RWPE1 (cell line): ENCODE measurements around the gene UBXN2A.

Source experiments
- CTCF ChIA-PET: fragments of 350-600 bp; sonication (Branson Sonifier 250); formaldehyde crosslinking; extraction: SDS; loops from one replicate; lab custom pipeline; 2021; lab: Yijun Ruan, JAX
- POLR2A ChIA-PET: fragments of 400-600 bp; formaldehyde crosslinking; extraction: SDS; loops from one replicate; lab custom pipeline; 2020; ENCODE audit warnings: antibody characterized with exemption; ENCODE audit not compliant: low non-redundant PET; lab: Yijun Ruan, JAX
- DNase-seq: peaks from one replicate; pipeline ENCODE4 v3.0.0; 2012; ENCODE audit warnings: low spot score
- H3K27ac ChIP-seq: fragments of 450-650 bp; 2 replicates; pipeline ENCODE4 v1.5.1; 2017
- TF ChIP-seq, protein P1 (sequence below): fragments of 450-650 bp; conservative IDR thresholded peaks from 2 replicates; pipeline ENCODE4 v1.5.1; 2017; ENCODE audit warnings: low read depth, mild to moderate bottlenecking

Gene UBXN2A

DNA sequence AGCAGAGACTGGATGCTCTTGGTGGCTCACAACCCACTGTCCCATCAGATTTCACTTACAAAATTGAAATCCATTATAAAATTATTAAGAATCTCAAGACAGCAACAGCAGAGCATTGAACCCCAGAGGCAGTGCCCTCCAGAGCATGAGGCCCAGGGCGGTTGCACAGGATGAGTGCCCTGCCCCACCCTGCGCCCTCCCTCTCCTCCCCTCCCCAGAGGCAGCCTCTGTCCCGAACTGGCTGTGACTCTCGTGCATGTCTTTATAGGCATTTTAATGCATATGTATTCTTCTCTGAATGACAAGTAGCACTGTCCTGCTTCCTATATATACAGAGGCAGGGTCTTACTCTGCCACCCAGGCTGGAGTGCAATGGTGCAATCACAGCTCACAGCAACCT, 80.0 kb downstream of the UBXN2A start:
- ChIA-PET POLR2A (no interaction called here), CTCF (no interaction called here)
- no peak overlapping the region for H3K27ac ChIP-seq
- DNase-seq = no peak
- TF ChIP-seq, protein P1, sequence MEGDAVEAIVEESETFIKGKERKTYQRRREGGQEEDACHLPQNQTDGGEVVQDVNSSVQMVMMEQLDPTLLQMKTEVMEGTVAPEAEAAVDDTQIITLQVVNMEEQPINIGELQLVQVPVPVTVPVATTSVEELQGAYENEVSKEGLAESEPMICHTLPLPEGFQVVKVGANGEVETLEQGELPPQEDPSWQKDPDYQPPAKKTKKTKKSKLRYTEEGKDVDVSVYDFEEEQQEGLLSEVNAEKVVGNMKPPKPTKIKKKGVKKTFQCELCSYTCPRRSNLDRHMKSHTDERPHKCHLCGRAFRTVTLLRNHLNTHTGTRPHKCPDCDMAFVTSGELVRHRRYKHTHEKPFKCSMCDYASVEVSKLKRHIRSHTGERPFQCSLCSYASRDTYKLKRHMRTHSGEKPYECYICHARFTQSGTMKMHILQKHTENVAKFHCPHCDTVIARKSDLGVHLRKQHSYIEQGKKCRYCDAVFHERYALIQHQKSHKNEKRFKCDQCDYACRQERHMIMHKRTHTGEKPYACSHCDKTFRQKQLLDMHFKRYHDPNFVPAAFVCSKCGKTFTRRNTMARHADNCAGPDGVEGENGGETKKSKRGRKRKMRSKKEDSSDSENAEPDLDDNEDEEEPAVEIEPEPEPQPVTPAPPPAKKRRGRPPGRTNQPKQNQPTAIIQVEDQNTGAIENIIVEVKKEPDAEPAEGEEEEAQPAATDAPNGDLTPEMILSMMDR = no peak

- POLR2A ChIA-PET = no interaction called here
- peak; percentile 64 for DNase-seq
- TF ChIP-seq, protein P1 = no peak
- H3K27ac ChIP-seq = no peak overlapping the region
- CTCF ChIA-PET = no interaction called here
Measured at GRCh38 chr2:24021122-24021998, 81.1 kb downstream of the UBXN2A start.

GRCh38 chr2:24022324-24022974, 82.2 kb downstream of the UBXN2A start:
- POLR2A ChIA-PET = no interaction called here
- CTCF ChIA-PET = no interaction called here
- TF ChIP-seq, protein P1 = no peak
- DNase-seq = no peak
- H3K27ac ChIP-seq = no peak overlapping the region

GRCh38 chr2:24022975-24023575, 82.8 kb downstream of the UBXN2A start:
- TF ChIP-seq, protein P1 = no peak
- no peak overlapping the region for H3K27ac ChIP-seq
- no peak for DNase-seq
- POLR2A ChIA-PET = no interaction called here
- CTCF ChIA-PET = no interaction called here

DNA sequence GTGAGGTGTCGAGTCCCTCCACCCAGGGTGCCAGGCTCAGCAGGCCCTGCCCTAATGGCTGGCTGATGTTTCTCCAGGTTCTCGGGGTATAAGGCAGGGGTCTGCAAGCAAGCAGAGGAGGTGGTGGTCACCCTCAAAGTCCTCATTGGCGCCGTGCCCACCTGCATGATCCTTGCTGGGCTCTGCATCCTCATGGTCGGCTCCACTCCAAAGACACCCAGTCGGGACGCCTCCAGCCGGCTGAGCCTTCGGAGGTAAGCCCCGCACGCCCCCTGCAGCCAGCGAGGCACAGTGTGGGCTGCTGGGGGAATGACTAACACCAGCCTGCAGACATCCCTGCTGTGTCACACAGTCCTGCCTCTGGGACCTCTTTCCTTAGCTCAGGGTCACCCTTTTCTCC, 83.8 kb downstream of the UBXN2A start:
- ChIA-PET POLR2A (no interaction called here), CTCF (no interaction called here)
- no peak for DNase-seq
- TF ChIP-seq, protein P1 = no peak
- H3K27ac ChIP-seq = no peak overlapping the region

DNA sequence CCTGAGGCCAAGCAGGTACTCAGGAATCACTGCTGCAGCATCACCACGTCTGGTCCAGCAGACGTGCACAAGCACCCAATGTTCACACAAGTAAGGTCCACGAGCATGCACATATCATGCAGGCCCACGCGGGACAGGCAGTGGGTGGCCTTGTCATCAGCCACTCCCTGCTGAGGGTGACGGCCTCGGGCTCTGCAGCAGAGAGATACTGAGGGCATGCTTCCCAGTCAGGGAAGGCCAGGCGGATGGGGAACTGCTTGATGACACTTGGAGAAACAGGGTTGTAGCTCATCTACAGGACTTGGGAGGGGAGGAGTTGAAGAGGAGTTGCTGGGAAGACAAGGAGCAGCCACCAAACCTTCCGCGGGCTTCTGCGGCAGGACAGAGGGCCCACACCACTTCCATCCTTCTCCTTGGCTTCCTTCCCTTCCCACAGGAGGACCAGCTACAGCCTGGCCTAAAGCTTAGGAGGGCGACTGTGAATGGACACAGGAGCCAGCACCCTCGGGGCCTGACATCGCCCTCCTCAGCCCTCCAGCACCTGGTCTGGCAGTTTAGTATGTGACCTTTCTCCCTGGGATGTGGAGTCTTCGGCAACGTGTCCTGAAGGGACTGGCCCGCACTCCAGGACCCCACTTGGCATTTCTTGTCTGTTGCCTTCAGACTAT, 84.9 kb downstream of the UBXN2A start:
- H3K27ac ChIP-seq = no peak overlapping the region
- DNase-seq = no peak
- ChIA-PET CTCF (interaction anchor here (0.6 kb wide), 1 partner anchor 53 kb away, joined by 6 read pairs; no protein-coding TSS in a partner anchor), POLR2A (no interaction called here)
- TF ChIP-seq, protein P1 = no peak
